NCI-H748 (cell line): Measurements from ENCODE around the gene OTOGL.
A peak's percentile ranks its signal among the peaks of the same experiment; 100 is the strongest.

ENCODE experiments used
- DNase-seq: peaks from one replicate; lab custom pipeline; 2025; ENCODE audit not compliant: unreplicated experiment; lab: John Stamatoyannopoulos, UW

OTOGL gene

DNA sequence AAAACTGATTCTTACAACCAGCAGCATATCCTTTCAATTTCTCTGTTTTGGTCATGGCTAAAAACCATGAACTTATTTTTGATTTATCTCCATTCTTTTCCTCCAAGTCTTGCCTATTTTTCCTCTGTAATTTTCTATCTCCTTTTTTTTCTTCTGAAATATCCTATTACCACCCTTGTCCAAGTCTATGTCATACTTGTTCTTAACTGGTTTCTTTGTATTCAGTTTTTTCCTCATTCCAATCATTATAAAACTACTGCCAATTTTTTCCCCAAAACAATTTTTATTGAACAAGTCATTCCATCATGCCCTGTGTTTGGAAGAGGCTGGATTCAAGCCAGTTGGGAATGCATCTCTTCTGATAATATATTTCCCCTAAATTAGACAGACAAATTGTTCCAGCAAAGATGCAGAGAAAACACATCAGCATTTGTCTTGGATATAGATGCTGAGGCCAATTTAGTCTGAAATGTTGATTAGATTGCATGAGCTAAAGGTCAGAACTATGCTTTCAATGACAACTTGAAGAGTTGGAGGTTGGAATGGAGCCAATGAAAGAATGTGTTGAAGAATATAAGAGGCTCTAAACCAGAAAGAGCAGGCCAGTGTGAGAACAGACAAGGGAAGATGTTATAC lies 30.7 kb downstream of the OTOGL start:
- DNase-seq: no peak

DNA sequence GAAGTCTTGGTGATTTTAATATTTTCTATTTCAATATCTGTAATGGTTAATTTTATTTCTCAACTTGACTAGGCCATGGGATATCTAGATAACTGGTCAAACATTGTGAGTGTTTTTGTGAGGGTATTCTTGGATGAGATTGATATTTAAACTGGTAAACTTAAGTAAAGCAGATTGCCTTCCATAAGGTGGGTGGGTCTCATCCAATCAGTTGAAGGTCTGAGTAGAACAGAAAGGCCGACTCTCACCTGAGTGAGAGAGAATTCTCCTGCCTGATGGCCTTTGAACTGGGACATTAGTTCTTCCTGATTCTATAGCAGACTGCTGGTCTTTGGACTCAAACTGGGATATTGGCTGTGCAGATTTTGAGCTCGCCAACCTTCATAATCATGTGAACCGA lies 36.3 kb downstream of the OTOGL start:
- DNase-seq: no peak

DNA sequence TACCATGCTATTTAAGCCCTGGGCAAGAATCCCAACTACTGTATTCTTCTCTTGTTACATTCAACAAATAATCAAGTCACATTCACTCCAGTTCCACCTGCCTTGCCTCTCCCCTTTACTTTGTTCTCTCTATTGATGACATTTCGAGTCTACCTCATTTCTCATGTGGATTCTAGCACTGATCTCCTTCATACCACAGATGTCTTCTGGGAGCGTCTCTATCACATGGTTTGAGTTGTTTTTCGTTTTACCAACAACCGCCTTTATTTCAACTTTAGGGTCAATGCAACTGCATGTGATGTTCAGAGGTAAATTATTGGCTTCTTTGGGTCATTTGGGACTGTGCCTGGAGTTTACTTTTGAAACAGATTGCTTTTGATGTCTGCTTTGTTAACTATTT lies 40.7 kb downstream of the OTOGL start:
- no peak for DNase-seq

DNA sequence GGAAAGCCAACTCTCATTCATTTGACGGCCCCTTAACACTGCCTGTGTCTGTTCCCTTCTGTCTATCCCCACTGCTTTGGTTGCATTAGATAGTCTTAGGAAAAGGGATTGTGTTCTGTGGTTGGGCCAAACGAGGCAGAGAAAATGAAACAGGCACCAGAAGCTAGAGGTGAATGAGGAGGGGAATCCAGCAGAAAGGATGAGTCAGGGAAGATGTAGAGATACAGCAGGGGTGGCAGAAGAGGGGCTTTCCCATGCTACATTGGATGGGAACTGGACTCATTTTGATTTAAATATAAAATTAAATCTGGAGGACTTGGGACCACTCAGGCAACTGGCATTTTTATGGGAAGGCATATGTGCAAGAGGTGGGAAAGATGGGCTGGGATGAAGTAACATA lies 43.3 kb downstream of the OTOGL start:
- DNase-seq: no peak

DNA sequence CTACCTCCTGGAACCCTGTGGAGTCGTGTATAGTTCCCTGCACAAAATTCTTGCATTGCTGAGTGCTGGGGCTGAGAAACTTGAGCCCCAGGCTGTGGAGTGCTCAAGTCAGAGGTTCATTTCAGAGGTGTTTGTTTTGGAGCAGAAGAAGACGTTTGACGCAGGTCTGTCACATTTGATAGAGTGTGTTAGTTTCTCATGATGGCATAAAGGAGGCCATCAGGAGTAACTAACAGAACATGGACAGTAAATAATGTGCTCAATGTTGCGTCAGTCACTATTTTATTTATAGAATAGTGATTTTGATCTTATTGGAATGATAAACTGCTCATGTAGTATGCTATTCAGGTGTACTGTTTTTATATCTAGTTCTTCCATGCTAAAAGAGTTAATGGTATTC lies 44.2 kb downstream of the OTOGL start:
- DNase-seq: no peak

DNA sequence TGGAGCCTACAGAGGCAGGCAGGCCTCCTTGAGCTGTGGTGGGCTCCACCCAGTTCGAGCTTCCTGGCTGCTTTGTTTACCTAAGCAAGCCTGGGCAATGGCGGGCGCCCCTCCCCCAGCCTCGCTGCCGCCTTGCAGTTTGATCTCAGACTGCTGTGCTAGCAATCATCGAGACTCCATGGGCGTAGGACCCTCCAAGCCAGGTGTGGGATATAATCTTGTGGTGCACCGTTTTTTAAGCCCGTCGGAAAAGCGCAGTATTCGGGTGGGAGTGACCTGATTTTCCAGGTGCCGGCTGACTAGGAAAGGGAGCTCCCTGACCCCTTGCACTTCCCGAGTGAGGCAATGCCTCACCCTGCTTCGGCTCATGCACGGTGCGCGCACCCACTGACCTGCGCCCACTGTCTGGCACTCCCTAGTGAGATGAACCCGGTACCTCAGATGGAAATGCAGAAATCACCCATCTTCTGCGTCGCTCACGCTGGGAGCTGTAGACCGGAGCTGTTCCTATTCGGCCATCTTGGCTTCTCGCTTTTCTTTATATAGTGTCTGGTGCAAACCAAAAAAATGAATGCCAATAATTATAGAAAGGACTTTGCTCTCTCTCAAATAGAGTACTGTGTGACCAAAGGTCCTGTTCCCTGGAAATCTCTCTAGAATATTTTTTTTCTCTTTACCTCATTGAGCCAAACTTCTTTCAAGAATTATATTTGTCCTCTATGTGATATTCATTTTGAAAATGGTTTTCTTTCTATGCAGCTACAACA lies 50.4 kb downstream of the OTOGL start:
- peak; percentile 70 for DNase-seq

DNA sequence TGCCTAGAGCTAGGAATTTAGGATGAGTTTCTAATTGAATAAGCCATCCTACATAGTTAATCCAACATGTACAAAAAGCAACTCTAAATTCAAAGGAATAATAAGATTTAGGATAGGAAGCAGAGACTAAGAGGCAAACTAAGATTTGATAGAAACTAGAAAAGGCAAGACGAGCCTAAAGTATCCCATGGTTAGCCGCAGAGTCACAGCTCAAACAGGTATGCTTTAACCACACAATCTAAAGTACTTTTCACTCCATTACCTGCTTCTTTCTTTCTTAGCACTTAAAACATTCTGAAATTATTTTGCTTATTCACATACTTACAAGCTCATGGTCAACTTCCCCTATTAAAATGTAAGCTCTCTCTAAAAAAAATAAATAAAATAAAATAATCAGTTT lies 51.8 kb downstream of the OTOGL start:
- no peak for DNase-seq

DNA sequence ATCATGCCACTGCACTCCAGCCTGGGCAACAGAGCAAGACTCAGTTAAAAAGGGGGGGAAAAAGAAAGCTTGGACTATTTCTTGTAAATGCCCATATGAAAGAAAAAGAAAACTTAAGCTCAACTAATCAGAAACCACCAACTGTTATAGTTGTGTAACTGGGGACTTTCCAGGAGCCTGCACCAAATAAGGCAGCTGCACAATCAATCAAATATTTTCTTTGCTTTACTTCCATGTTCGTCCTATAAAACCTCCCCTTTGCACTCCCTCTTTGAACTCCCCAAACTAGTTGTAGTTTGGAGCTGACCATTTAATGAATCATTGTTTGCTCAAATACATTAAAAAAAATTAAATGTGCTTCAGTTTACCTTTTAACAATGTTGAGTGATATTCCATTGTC lies 54.9 kb downstream of the OTOGL start:
- DNase-seq: no peak

DNA sequence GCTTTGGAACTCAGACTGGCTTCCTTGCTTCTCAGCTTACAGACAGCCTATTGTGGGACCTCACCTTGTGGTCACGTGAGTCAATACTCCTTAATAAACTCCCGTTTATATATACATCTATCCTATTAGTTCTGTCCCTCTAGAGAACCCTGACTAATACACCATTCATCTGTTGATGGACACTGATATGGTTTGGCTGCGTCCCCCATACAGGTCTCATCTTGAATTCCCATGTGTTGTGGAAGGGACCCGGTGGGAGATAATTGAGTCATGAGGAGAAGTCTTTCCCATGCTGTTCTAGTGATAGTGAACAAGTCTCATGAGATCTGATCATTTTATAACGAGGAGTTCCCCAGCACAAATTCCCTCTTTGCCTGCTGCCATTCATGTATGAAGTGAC lies 57.0 kb downstream of the OTOGL start:
- DNase-seq: no peak

DNA sequence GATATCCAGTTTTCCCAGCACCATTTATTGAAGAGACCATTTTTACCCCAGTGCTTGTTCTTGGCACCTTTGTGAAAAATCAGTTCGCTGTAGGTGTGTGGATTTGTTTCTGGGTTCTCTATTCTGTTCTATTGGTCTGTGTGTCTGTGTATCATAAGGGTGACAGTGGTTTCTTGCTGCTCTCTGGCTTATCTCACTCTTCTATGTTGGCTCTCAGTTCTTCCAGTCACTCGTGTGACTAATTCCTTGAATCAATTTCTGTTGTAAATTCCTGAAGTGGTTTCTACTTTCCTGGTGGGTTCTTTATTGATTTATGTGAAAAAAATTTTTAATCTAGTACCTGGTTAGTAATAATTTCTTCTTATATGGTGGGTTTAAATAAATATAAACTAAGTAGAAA lies 58.3 kb downstream of the OTOGL start:
- no peak for DNase-seq

DNA sequence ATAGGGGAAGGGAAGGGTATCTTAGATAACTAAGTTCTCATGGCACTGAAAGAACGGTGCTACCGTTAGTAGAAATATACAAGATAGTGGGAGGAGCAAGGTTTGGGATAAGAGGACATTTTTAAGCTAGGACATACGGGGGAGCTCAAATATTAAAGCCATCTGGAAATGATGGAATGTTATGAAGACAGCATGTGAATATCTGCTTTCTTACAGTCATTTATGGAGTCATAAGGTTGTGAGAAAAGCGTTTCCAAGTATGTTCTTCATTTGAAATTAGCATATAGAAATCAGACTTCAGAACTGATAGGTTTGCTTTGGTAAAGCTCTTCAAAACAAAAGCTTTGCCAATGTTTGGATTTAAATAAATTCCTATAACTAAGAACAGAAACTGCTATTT lies 62.3 kb downstream of the OTOGL start:
- no peak for DNase-seq

DNA sequence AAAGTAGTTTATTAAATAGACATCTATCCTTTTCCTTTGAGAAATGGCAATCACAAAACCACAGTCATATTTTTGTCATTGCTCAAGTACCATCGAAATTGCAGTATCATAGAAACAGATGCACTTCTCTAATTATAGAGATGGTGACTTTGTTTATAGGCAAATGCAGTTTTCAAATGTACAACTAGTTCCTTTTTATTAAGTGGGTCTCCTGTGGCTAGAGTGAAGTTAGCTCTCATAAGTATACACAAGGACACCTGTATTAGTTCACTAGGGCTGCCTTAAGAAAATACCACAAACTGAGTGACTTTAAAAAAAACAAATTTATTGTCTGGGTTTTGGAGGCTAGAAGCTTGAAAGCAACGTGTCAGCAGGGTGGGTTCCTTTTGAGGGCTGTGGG lies 62.8 kb downstream of the OTOGL start:
- DNase-seq: no peak

DNA sequence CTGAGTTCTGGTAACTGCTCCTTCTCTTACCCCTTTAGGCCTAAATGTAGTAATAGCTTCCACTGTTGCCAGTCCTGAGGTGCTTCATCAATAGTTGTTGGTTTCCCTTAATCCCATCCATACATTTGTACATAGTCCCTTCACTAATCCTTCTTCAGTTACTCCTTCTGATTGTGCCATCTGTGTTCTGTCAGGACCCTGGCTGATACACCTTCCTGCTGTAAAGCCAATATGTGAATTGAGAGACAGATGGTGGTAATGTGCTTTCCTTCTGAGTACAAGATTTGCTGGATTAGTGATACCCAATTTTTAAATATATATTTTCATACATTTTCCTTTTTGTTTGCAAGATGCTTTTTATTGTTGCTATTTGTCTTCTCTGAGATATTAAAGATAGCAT lies 66.4 kb downstream of the OTOGL start:
- DNase-seq: no peak

DNA sequence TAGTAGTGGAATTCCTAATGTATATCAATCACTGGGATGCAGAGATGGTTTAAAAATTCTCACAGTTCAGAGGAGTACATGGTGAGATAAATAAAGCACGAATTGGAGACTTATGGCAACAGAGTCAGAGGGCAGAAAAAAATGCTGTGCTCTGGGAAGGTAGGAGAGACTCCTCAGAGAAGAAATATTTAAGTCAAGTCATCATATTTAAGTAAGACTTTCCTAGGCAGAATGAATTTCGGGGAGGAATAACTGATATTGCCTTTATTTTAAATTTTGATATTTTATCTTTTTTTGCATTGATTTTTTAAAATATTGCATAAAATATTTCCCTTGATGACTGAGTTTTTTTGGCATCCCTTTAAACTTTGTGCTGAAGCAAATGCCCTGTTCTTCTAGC lies 67.4 kb downstream of the OTOGL start:
- DNase-seq: no peak

DNA sequence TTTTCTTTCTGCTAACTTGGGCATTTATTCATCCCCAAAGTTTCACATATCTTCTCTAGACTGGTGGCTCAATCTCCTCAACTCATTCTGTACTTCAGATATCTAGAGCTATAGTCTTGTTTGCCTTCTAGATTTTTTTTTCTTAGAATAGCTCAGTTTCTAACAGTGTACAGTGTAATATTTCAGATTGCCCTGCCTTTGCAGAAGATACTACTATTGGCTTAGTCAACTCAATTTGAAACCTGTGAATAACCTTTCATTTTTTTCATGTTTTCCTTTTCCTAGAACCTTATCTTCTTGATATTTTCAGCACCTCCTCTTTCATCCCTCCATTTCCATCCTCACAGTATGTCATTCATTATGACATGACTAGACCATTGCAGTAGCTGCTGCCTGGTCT lies 69.6 kb downstream of the OTOGL start:
- no peak for DNase-seq

DNA sequence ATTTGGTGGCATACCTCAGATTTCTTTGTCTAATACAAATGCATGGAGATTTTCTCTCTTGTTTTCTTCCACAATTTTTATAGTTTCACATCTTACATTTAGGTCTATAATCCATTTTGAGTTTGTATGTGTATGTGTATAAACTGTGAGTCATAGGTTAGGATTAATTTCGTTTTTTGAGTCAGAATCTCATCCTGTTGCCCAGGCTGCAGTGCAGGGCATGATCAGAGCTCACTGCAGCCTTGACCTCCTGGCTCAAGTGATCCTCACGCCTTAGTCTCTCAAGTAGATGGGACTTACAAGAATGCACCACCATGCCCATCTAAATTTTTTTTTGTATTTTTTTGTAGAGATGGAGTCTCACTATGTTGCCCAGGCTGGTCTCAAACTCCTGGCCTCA lies 71.6 kb downstream of the OTOGL start:
- no peak for DNase-seq

DNA sequence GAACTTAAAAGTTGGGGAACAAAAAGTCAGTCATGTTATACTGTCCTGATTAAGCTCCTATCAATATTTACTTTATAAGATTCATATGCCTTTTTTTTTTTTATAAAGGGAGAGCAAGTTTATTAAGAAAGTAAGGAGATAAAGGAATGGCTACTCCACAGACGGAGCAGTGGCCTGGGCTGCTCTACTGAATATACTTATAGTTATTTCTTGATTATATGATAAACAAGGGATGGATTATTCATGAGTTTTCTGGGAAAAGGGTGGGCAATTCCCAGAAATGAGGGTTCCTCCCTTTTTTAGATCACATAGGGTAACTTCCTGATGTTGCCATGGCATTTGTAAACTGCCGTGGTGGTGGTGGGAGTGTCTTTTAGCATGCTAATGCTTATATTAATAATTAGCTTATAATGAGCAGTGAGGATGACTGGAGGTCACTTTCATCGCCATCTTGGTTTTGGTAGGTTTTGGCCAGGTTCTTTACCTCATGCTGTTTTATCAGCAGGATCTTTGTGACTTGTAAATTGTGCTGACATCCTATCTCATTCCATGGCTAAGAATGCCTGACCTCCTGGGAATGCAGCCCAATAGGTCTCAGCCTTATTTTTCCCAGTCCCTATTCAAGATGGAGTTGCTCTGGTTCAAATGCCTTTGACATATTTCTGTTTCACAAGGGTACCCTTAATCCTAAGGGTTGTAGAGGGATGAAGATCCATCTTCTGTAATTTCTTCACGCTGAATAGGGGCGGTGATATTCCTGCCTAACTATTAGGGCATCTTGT lies 73.9 kb downstream of the OTOGL start:
- no peak for DNase-seq

DNA sequence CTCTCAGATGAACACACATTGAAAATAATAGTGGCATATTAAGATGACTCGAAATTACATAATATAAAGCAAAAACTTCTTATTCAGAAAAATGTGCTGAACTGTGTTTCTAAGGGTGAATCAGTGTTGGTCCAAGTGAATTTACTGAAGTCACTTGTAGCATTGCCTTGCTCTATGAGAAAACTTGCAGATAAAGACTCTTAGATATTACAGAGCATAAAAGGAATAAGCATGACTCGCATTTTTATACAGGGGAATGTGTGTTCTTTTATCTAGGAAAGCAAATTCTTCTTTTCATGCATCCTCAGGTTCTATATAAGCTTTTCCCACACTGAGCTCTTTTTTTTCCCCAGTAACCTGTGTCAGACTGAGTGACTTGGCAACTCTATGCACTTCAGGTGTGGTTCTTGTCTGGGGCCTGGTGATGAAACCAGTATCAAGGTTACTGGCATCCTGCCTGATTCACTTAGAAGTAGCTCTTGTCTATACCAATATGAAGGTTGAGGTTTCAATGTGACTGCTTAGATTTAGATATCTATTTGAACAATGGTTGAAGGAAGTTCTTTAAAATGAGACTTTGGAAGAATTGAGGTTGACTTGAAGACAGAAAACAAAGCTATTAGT lies 76.1 kb downstream of the OTOGL start:
- DNase-seq: no peak

DNA sequence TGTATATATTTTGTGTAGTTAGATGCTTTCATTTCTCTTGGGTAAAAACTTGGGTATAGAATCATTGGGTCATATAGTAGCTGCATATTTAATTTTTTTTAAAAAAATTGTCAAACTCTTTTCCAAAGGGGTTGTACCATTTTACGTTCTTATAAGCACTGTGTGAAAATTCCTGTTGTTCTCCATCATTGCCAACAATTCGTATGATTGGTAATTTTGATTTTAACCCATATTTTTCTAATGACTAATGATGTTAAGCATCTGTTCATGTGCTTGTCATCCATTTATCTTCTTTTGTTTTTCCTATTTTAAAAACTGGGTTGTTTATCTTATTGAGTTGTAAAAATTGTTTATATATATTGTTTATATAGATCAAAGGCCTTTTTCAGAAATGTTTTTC lies 77.4 kb downstream of the OTOGL start:
- no peak for DNase-seq

DNA sequence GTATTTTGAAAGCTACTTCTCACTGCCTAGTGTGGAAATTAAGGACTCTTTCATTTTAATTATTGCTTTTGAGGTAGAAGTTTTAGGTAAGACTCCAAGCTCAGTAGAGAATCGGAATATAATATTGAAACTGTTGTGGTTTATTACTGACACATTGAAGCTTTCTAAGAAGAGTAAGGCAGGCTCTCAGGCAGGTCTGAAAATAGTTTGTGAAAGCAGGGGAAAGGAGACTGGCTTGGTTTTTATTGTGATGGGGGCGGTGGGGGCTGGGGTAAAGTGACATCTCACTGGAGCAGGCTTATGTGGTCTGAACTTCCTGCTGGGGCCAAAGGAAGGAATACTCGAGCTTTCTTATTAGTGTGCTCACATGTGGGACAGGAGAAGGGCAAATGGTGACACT lies 79.5 kb downstream of the OTOGL start:
- no peak for DNase-seq

DNA sequence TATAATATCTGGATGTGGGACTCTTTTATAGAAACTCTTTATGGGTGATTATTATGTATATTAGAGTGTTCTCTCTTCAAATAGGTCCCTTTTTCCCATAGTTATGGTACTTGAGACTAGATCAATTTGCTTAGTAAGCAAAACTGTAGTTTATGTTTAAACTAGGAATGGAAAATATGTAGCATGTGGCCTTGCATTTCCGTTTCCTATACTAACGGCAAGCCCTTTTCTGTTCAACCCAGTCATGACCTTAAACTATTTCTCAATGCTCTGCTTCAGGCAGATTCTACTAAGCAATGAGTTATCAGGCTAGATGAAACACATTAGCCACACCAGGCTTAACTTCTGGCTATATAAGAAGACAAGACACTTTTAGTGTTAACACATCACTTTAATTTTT lies 84.6 kb downstream of the OTOGL start:
- DNase-seq: no peak

DNA sequence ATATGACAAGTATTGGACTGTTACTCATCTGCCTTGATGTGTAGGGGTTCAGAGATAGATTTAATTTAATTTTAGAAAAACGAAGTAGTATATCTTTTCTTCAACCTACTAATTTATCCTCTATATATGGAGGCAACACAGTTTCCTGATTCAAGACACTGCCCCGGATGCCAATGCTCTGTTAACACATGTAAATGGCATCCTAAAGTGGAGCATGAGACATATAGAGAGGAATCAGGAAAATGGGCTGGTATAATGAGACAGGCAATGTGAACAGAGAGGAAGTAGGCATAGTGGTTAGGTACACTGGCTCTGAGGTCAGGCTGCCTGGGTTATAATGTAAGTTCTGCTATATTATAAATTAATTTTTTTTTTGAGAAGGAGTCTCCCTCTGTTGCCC lies 85.6 kb downstream of the OTOGL start:
- DNase-seq: no peak
